HL-60 (cell line): ENCODE data around the gene S100A7.

Experiments
- DNase-seq, 2 experiments: peaks; one replicate each; pipeline ENCODE4 v3.0.0-alpha.2; 2010 to 2020; ENCODE audit warnings: low read depth in 1 of 2, low spot score in 1 of 2
- H3K27ac ChIP-seq: fragments of 250-450 bp; sonication (Bioruptor Pico); replicated peaks from 2 replicates; pipeline ENCODE4 v1.5.1; 2020; ENCODE audit warnings: mild to moderate bottlenecking, moderate library complexity
- H3K27me3 ChIP-seq: fragments of 250-450 bp; sonication (Bioruptor Pico); 2 replicates; pipeline ENCODE4 v1.5.1; 2021; ENCODE audit warnings: mild to moderate bottlenecking, moderate library complexity; ENCODE audit not compliant: insufficient read depth, poor library complexity, severe bottlenecking
- H3K4me3 ChIP-seq: replicated peaks from 2 replicates; pipeline ENCODE4 v1.5.1; 2011; ENCODE audit warnings: mild to moderate bottlenecking, control low read depth, low read length; ENCODE audit not compliant: insufficient read depth
- CTCF ChIP-seq: IDR thresholded peaks from one replicate; pipeline ENCODE4 v1.5.1; 2011; ENCODE audit warnings: low read length, control low read depth, inconsistent platforms; ENCODE audit not compliant: insufficient read depth
- GABPA ChIP-seq: IDR thresholded peaks from 2 replicates; pipeline ENCODE4 v1.6.1; 2012; ENCODE audit warnings: low read depth
- POLR2AphosphoS5 ChIP-seq: IDR thresholded peaks from 2 replicates; pipeline ENCODE4 v1.6.1; 2012; ENCODE audit warnings: low read depth
- REST ChIP-seq: IDR thresholded peaks from 2 replicates; pipeline ENCODE4 v1.6.1; 2012; ENCODE audit warnings: low read depth; ENCODE audit not compliant: insufficient replicate concordance
- SPI1 ChIP-seq: IDR thresholded peaks from 2 replicates; pipeline ENCODE4 v1.6.1; 2012; ENCODE audit warnings: low read depth, mild to moderate bottlenecking, borderline replicate concordance

Gene S100A7

GRCh38 chr1:153485863-153486262 lies 25.4 kb upstream of the S100A7 start:
- H3K4me3 ChIP-seq: no peak overlapping the region
- DNase-seq: no peak
- no peak for TF ChIP-seq POLR2AphosphoS5
- no peak for TF ChIP-seq GABPA
- TF ChIP-seq REST: no peak
- no peak for TF ChIP-seq SPI1
- no peak for TF ChIP-seq CTCF
- H3K27me3 ChIP-seq: peaks cover 12% of the 10 kb centered on the region
- H3K27ac ChIP-seq: no peak overlapping the region

GRCh38 chr1:153483776-153484175 lies 23.3 kb upstream of the S100A7 start:
- no peak for DNase-seq
- H3K27me3 ChIP-seq: peaks cover 23% of the 10 kb centered on the region
- H3K4me3 ChIP-seq: no peak overlapping the region
- TF ChIP-seq CTCF (no peak), SPI1 (no peak), GABPA (no peak), REST (no peak), POLR2AphosphoS5 (no peak)
- no peak overlapping the region for H3K27ac ChIP-seq

GRCh38 chr1:153481124-153481523 lies 20.7 kb upstream of the S100A7 start:
- Histone ChIP-seq H3K4me3 (no peak overlapping the region), H3K27ac (no peak overlapping the region), H3K27me3 (peaks cover 19% of the 10 kb centered on the region)
- DNase-seq: no peak
- TF ChIP-seq GABPA: no peak

GRCh38 chr1:153478692-153479618 lies 18.5 kb upstream of the S100A7 start:
- TF ChIP-seq POLR2AphosphoS5 (no peak), CTCF (no peak), GABPA (no peak), REST (no peak), SPI1 (no peak)
- Histone ChIP-seq H3K27me3 (peaks cover 19% of the 10 kb centered on the region), H3K27ac (no peak overlapping the region), H3K4me3 (no peak overlapping the region)
- DNase-seq: no peak
